Immature natural killer cell (primary cell): ENCODE results near the gene POLD3. TPM values are rescaled to one million over a fixed set of nuclear protein-coding genes. Genes with fewer than 3 reads are reported as not detected.

ENCODE experiments used
- DNase-seq, 3 donors: peaks; one replicate each; pipeline ENCODE4 v3.0.0; 2022; ENCODE audit warnings: mixed read lengths in 1 of 3
- H3K27ac Mint-ChIP-seq, 6 donors: one replicate each; pipeline ENCODE4 v1.8.0; 2020; ENCODE audit warnings: mixed read lengths in 6 of 6, mild to moderate bottlenecking in 5 of 6, inconsistent platforms in 4 of 6, moderate library complexity in 3 of 6
- H3K27me3 Mint-ChIP-seq, 3 donors: one replicate each; pipeline ENCODE4 v1.8.0; 2020 to 2021; ENCODE audit warnings: low read depth in 3 of 3, mild to moderate bottlenecking in 3 of 3, mixed read lengths in 3 of 3, moderate library complexity in 3 of 3, inconsistent platforms in 1 of 3
- H3K36me3 Mint-ChIP-seq, 3 donors: one replicate each; pipeline ENCODE4 v1.8.0; 2020; ENCODE audit warnings: mixed read lengths in 3 of 3, inconsistent platforms in 2 of 3, mild to moderate bottlenecking in 2 of 3
- H3K4me1 Mint-ChIP-seq, 2 donors: one replicate each; pipeline ENCODE4 v1.8.0; 2020; ENCODE audit warnings: inconsistent platforms in 2 of 2, mild to moderate bottlenecking in 2 of 2, mixed read lengths in 2 of 2, moderate library complexity in 1 of 2
- H3K4me3 Mint-ChIP-seq, 5 donors: one replicate each; pipeline ENCODE4 v1.8.0; 2020; ENCODE audit warnings: mild to moderate bottlenecking in 5 of 5, mixed read lengths in 5 of 5, inconsistent platforms in 3 of 5, moderate library complexity in 3 of 5
- H3K9me3 Mint-ChIP-seq, 6 donors: one replicate each; pipeline ENCODE4 v1.8.0; 2020; ENCODE audit warnings: mild to moderate bottlenecking in 6 of 6, mixed read lengths in 6 of 6, inconsistent platforms in 4 of 6, moderate library complexity in 3 of 6
- polyA plus RNA-seq, 3 donors: library from polyadenylated mRNA; unstranded; fragments of 300-500 nt; fragmentation: Illumina TruSeq; gene quantifications; one replicate each; pipeline ENCODE4 v1.2.3, GENCODE V29; 2021

POLD3 gene
- polyA plus RNA-seq, 3 donors from 2014 or later: 10.5 to 20.7 (median 12.8) TPM

GRCh38 chr11:74634537-74634936, 42.2 kb downstream of the POLD3 start:
- no peak overlapping the region for H3K27ac Mint-ChIP-seq
- DNase-seq: no peak
- H3K4me3 Mint-ChIP-seq: no peak overlapping the region
- no peaks in the 10 kb centered on the region for H3K4me1 Mint-ChIP-seq
- peaks cover 22 to 63% (median 41%) of the 10 kb centered on the region in 3 donors for H3K36me3 Mint-ChIP-seq
- no peaks in the 10 kb centered on the region for H3K9me3 Mint-ChIP-seq
- no peaks in the 10 kb centered on the region for H3K27me3 Mint-ChIP-seq

- Mint-ChIP-seq H3K27ac (no peak overlapping the region), H3K4me3 (no peak overlapping the region), H3K36me3 (peaks cover 30 to 64% (median 43%) of the 10 kb centered on the region in 3 donors), H3K9me3 (no peaks in the 10 kb centered on the region), H3K4me1 (no peaks in the 10 kb centered on the region), H3K27me3 (no peaks in the 10 kb centered on the region)
- no peak for DNase-seq
These were observed 44.3 kb downstream of the POLD3 start for GRCh38 chr11:74636630-74637184.

GRCh38 chr11:74637700-74638099, 45.3 kb downstream of the POLD3 start:
- Mint-ChIP-seq H3K36me3 (peaks cover 32 to 63% (median 37%) of the 10 kb centered on the region in 3 donors), H3K9me3 (no peaks in the 10 kb centered on the region), H3K4me3 (no peak overlapping the region), H3K4me1 (no peaks in the 10 kb centered on the region), H3K27ac (no peak overlapping the region), H3K27me3 (no peaks in the 10 kb centered on the region)
- DNase-seq: no peak

GRCh38 chr11:74638869-74639268, 46.5 kb downstream of the POLD3 start:
- no peak overlapping the region for H3K4me3 Mint-ChIP-seq
- no peaks in the 10 kb centered on the region for H3K27me3 Mint-ChIP-seq
- DNase-seq: no peak
- H3K9me3 Mint-ChIP-seq: no peaks in the 10 kb centered on the region
- H3K4me1 Mint-ChIP-seq: no peaks in the 10 kb centered on the region
- peaks cover 36 to 63% (median 39%) of the 10 kb centered on the region in 3 donors for H3K36me3 Mint-ChIP-seq
- peak overlapping the region in 1 of 6 donors; percentile 27 for H3K27ac Mint-ChIP-seq

- Mint-ChIP-seq H3K36me3 (peaks cover 31 to 62% (median 38%) of the 10 kb centered on the region in 3 donors), H3K27ac (no peak overlapping the region)
These were observed 47.2 kb downstream of the POLD3 start for GRCh38 chr11:74639533-74639932.

GRCh38 chr11:74641289-74641688, 48.9 kb downstream of the POLD3 start:
- H3K27ac Mint-ChIP-seq: no peak overlapping the region
- H3K36me3 Mint-ChIP-seq: peaks cover 29 to 64% (median 31%) of the 10 kb centered on the region in 3 donors
- no peak for DNase-seq
- H3K9me3 Mint-ChIP-seq: no peaks in the 10 kb centered on the region
- no peaks in the 10 kb centered on the region for H3K27me3 Mint-ChIP-seq
- H3K4me3 Mint-ChIP-seq: no peak overlapping the region
- H3K4me1 Mint-ChIP-seq: no peaks in the 10 kb centered on the region

More at GRCh38 chr11:74639533-74639932, 47.2 kb downstream of the POLD3 start:
- Mint-ChIP-seq H3K4me3 (no peak overlapping the region), H3K4me1 (no peaks in the 10 kb centered on the region), H3K27me3 (no peaks in the 10 kb centered on the region), H3K9me3 (no peaks in the 10 kb centered on the region)
- DNase-seq: no peak

GRCh38 chr11:74641905-74642304, 49.5 kb downstream of the POLD3 start:
- Mint-ChIP-seq H3K9me3 (no peaks in the 10 kb centered on the region), H3K4me3 (no peak overlapping the region), H3K27ac (no peak overlapping the region), H3K27me3 (no peaks in the 10 kb centered on the region), H3K4me1 (no peaks in the 10 kb centered on the region), H3K36me3 (peaks cover 28 to 57% (median 30%) of the 10 kb centered on the region in 3 donors)
- DNase-seq: no peak

- Mint-ChIP-seq H3K4me1 (no peaks in the 10 kb centered on the region), H3K27me3 (no peaks in the 10 kb centered on the region), H3K27ac (no peak overlapping the region), H3K36me3 (peaks cover 28 to 52% (median 30%) of the 10 kb centered on the region in 3 donors), H3K9me3 (no peaks in the 10 kb centered on the region), H3K4me3 (no peak overlapping the region)
- no peak for DNase-seq
These were observed 50.5 kb downstream of the POLD3 start for GRCh38 chr11:74642912-74643311.

GRCh38 chr11:74644081-74644480, 51.7 kb downstream of the POLD3 start:
- no peak for DNase-seq
- Mint-ChIP-seq H3K27me3 (no peaks in the 10 kb centered on the region), H3K9me3 (no peaks in the 10 kb centered on the region), H3K36me3 (peaks cover 28 to 49% (median 30%) of the 10 kb centered on the region in 3 donors), H3K4me3 (no peak overlapping the region), H3K27ac (no peak overlapping the region), H3K4me1 (no peaks in the 10 kb centered on the region)

GRCh38 chr11:74646215-74646614, 53.8 kb downstream of the POLD3 start:
- no peak overlapping the region for H3K4me3 Mint-ChIP-seq
- peaks cover 21 to 49% (median 34%) of the 10 kb centered on the region in 3 donors for H3K36me3 Mint-ChIP-seq
- H3K27ac Mint-ChIP-seq: no peak overlapping the region
- no peaks in the 10 kb centered on the region for H3K9me3 Mint-ChIP-seq
- H3K27me3 Mint-ChIP-seq: no peaks in the 10 kb centered on the region
- H3K4me1 Mint-ChIP-seq: no peaks in the 10 kb centered on the region
- DNase-seq: no peak

GRCh38 chr11:74646954-74647353, 54.6 kb downstream of the POLD3 start:
- Mint-ChIP-seq H3K27ac (no peak overlapping the region), H3K36me3 (peaks cover 23 to 46% (median 33%) of the 10 kb centered on the region in 3 donors), H3K9me3 (peaks cover 0 to 2% (median 0%) of the 10 kb centered on the region in 6 donors), H3K27me3 (no peaks in the 10 kb centered on the region), H3K4me3 (no peak overlapping the region), H3K4me1 (no peaks in the 10 kb centered on the region)
- DNase-seq: no peak

- Mint-ChIP-seq H3K4me1 (no peaks in the 10 kb centered on the region), H3K27me3 (no peaks in the 10 kb centered on the region), H3K4me3 (no peak overlapping the region), H3K27ac (no peak overlapping the region), H3K36me3 (peaks cover 23 to 45% (median 36%) of the 10 kb centered on the region in 3 donors), H3K9me3 (peaks cover 0 to 2% (median 0%) of the 10 kb centered on the region in 6 donors)
- no peak for DNase-seq
These were observed 55.0 kb downstream of the POLD3 start for GRCh38 chr11:74647404-74647803.

GRCh38 chr11:74647831-74648230, 55.4 kb downstream of the POLD3 start:
- Mint-ChIP-seq H3K9me3 (peaks cover 0 to 2% (median 0%) of the 10 kb centered on the region in 6 donors), H3K36me3 (peaks cover 23 to 47% (median 40%) of the 10 kb centered on the region in 3 donors), H3K4me1 (no peaks in the 10 kb centered on the region), H3K27ac (no peak overlapping the region), H3K4me3 (no peak overlapping the region), H3K27me3 (no peaks in the 10 kb centered on the region)
- DNase-seq: no peak

- Mint-ChIP-seq H3K36me3 (peaks cover 22 to 48% (median 44%) of the 10 kb centered on the region in 3 donors), H3K27me3 (no peaks in the 10 kb centered on the region), H3K9me3 (peaks cover 0 to 2% (median 0%) of the 10 kb centered on the region in 6 donors), H3K27ac (no peak overlapping the region), H3K4me3 (no peak overlapping the region), H3K4me1 (no peaks in the 10 kb centered on the region)
- DNase-seq: no peak
These were observed 56.5 kb downstream of the POLD3 start for GRCh38 chr11:74648894-74649293.

GRCh38 chr11:74650498-74650897, 58.1 kb downstream of the POLD3 start:
- H3K36me3 Mint-ChIP-seq: peaks cover 19 to 40% (median 38%) of the 10 kb centered on the region in 3 donors
- no peak overlapping the region for H3K27ac Mint-ChIP-seq
- H3K4me1 Mint-ChIP-seq: no peaks in the 10 kb centered on the region
- no peaks in the 10 kb centered on the region for H3K27me3 Mint-ChIP-seq
- H3K9me3 Mint-ChIP-seq: peaks cover 0 to 2% (median 0%) of the 10 kb centered on the region in 6 donors
- DNase-seq: no peak
- no peak overlapping the region for H3K4me3 Mint-ChIP-seq
